Aorta (tissue), 5 donors: ENCODE measurements around the gene IGFBP3. TPM values are rescaled to one million over a fixed set of nuclear protein-coding genes. Genes with fewer than 3 reads are reported as not detected.
A peak's percentile ranks its signal among the peaks of the same experiment; 100 is the strongest.

Experiments used
- ATAC-seq: fragments of 200-7000 bp; cut with Tn5 transposase; one replicate; pipeline ENCODE4 v1.9.1; 2022; ENCODE audit warnings: moderate library complexity; ENCODE audit not compliant: low FRiP score
- DNase-seq, 2 donors: peaks; one replicate each; pipeline ENCODE4 v3.0.0-alpha.2; 2020
- H3K27ac ChIP-seq, 2 donors: one replicate each; pipeline ENCODE4 v1.5.1; 2013; ENCODE audit warnings: low read length in 2 of 2, mild to moderate bottlenecking in 2 of 2, moderate library complexity in 2 of 2, control low read depth in 1 of 2, inconsistent platforms in 1 of 2, low read depth in 1 of 2
- H3K27me3 ChIP-seq, 2 donors: one replicate each; pipeline ENCODE4 v1.6.1; 2013; ENCODE audit warnings: control low read depth in 1 of 2, low read length in 1 of 2, mild to moderate bottlenecking in 1 of 2, moderate library complexity in 1 of 2; ENCODE audit not compliant: insufficient read depth in 2 of 2, control insufficient read depth in 1 of 2
- H3K36me3 ChIP-seq, 2 donors: one replicate each; pipeline ENCODE4 v1.6.1; 2013; ENCODE audit warnings: control low read depth in 1 of 2, low read length in 1 of 2, mild to moderate bottlenecking in 1 of 2; ENCODE audit not compliant: insufficient read depth in 2 of 2, control insufficient read depth in 1 of 2
- H3K4me1 ChIP-seq, 2 donors: one replicate each; pipeline ENCODE4 v1.6.1; 2013; ENCODE audit warnings: low read length in 2 of 2, control low read depth in 1 of 2, mild to moderate bottlenecking in 1 of 2, moderate library complexity in 1 of 2; ENCODE audit not compliant: insufficient read depth in 2 of 2, control insufficient read depth in 1 of 2
- H3K4me3 ChIP-seq, 2 donors: one replicate each; pipeline ENCODE4 v1.5.1; 2013; ENCODE audit warnings: low read length in 2 of 2, control low read depth in 1 of 2, mild to moderate bottlenecking in 1 of 2
- H3K9me3 ChIP-seq: one replicate; pipeline ENCODE4 v1.6.1; 2013; ENCODE audit warnings: mild to moderate bottlenecking, low read length; ENCODE audit not compliant: control insufficient read depth
- WGBS, 2 donors: extraction: QIAGEN DNeasy Blood & Tissue Kit; methylation state at CpG; one replicate each; pipeline ENCODE4 v1.1.7; 2013; 5-methylcytosine and 5-hydroxymethylcytosine counted together
- intact Hi-C, 2 donors: fragments of 100-400 bp; cut with DNase I; formaldehyde crosslinking; loops; one replicate each; pipeline versions ENCODE4 v1.14.2 to v1.15.0; 2022
- polyA plus RNA-seq, 2 donors: library from polyadenylated mRNA; stranded (reverse); fragments of 200-250 nt; gene quantifications; one replicate each; pipeline ENCODE4 v1.2.3, GENCODE V29; 2013
- total RNA-seq, 2 donors: library from RNA; stranded (reverse); fragmentation: NEBNext Ultra II Directional; extraction: Animal tissue kit (Norgen Biotek cat#: 25700); gene quantifications; one replicate each; pipeline ENCODE4 v1.2.1, GENCODE V29; 2021
- donor health status: healthy with polysubstance abuse.
- donor health status: Bipolar disorder and iron deficiency.
- donor health status: DM: no; HTN: no; CAD: no.
- donor health status: DM: no; HTN: no; CAD: no.
- donor health status: DM: yes; HTN: yes; CAD: no.

The IGFBP3 gene
- total and polyA plus RNA-seq, 4 donors, result 143 to 255 (median 186) TPM

DNA sequence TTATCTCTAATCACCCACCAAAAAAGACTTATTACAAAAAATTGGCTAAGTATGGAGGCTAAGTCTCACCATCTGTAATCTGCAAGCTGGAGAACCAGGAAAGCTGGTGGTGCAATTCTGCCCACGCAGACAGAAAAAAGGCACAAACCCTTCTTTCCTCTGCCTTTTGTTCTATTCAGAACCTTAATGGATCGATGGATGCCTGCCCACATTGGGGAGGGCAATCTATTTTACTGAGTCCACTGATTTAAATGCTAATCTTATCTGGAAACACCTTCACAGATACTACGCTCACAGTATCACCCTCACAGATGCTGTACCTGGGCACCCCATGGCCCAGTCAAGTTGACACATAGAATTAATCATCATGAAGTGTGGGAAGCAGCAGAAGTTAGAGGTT is 10.2 kb downstream of the IGFBP3 start:
- intact Hi-C loops, result no loop called here
- ATAC-seq, result no peak
- H3K27me3 ChIP-seq, result no peaks in the 10 kb centered on the region
- H3K4me3 ChIP-seq, result no peak overlapping the region
- H3K9me3 ChIP-seq, result no peaks in the 10 kb centered on the region
- H3K27ac ChIP-seq, result no peak overlapping the region
- peaks cover 0 to 8% of the 10 kb centered on the region in 2 donors for H3K36me3 ChIP-seq
- no peak for DNase-seq
- H3K4me1 ChIP-seq, result no peaks in the 10 kb centered on the region
- WGBS, 2 donors, result 94% methylated on average over 3 of the region's 3 CpGs

GRCh38 chr7:45909561-45909960 is 11.5 kb downstream of the IGFBP3 start:
- Histone ChIP-seq H3K36me3 (peaks cover 0 to 4% of the 10 kb centered on the region in 2 donors), H3K4me1 (no peaks in the 10 kb centered on the region), H3K27me3 (no peaks in the 10 kb centered on the region), H3K9me3 (no peaks in the 10 kb centered on the region), H3K4me3 (no peak overlapping the region), H3K27ac (no peak overlapping the region)
- intact Hi-C loops, result no loop called here
- ATAC-seq (no peak), DNase-seq (no peak)

DNA sequence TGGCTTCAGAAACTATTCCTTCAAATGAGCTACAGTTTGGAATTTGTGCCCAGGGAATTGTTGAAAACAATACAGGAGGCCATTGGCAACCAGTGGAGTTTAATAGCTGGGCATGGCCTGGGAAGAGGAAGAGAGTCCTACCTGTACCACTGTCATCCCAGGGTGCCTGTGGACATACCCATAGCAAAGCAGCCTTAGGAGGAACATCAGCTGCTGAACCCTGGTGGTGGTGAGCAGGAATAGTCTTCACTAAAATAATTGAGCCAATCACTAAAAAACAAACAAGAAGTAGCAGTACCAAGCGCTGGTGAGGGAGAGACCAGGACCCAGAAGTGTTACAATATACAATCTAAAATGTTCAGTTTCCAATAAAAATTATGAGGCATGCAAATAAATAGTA is 18.3 kb downstream of the IGFBP3 start:
- no peak for ATAC-seq
- WGBS, 2 donors, result 90 to 93% methylated on average over 1 of the region's 1 CpG
- Histone ChIP-seq H3K27ac (no peak overlapping the region), H3K4me3 (no peak overlapping the region), H3K9me3 (no peaks in the 10 kb centered on the region), H3K36me3 (no peaks in the 10 kb centered on the region), H3K27me3 (no peaks in the 10 kb centered on the region), H3K4me1 (no peaks in the 10 kb centered on the region)
- intact Hi-C loops, result no loop called here
- DNase-seq, result no peak

- Histone ChIP-seq H3K9me3 (no peaks in the 10 kb centered on the region), H3K27ac (no peak overlapping the region), H3K4me1 (no peaks in the 10 kb centered on the region), H3K4me3 (no peak overlapping the region), H3K27me3 (no peaks in the 10 kb centered on the region), H3K36me3 (no peaks in the 10 kb centered on the region)
- DNase-seq, result no peak
- WGBS, 2 donors, result 82 to 94% methylated on average over 1 of the region's 1 CpG
- no peak for ATAC-seq
- intact Hi-C loops, result no loop called here
Measured at GRCh38 chr7:45901566-45901965, 19.5 kb downstream of the IGFBP3 start.

DNA sequence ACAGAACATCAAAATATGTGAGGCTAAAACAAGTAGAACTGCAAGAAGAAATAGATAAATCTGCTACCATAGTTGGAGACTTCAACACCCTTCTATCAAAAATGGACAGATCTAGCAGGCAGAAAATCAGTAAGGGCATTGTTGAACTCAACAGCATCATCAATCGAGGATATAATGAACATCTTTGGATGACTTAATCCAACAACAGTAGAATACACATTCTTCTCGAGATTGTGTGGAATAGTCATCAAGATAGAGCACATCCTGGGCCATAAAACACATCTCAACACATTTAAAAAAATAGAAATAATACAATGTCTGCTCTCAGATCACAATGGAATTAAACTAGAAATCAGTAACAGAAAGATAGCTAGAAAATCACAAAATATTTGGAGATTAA is 22.9 kb downstream of the IGFBP3 start:
- H3K9me3 ChIP-seq, result no peaks in the 10 kb centered on the region
- intact Hi-C loops, result no loop called here
- ATAC-seq, result no peak

GRCh38 chr7:45897042-45897690 is 23.9 kb downstream of the IGFBP3 start:
- DNase-seq (no peak), ATAC-seq (no peak)
- WGBS, 2 donors, result 97 to 100% methylated on average over 1 of the region's 1 CpG
- no peaks in the 10 kb centered on the region for H3K9me3 ChIP-seq
- H3K27me3 ChIP-seq, result no peaks in the 10 kb centered on the region
- H3K4me1 ChIP-seq, result no peaks in the 10 kb centered on the region
- no peak overlapping the region for H3K27ac ChIP-seq
- no peaks in the 10 kb centered on the region for H3K36me3 ChIP-seq
- H3K4me3 ChIP-seq, result no peak overlapping the region
- intact Hi-C loops, result loop anchor here in 1 of 2 donors (2.0 kb wide), 1 partner anchor 1362 kb away; no protein-coding TSS in a partner anchor

More for the DNA sequence above, 22.9 kb downstream of the IGFBP3 start:
- DNase-seq, result no peak
- Histone ChIP-seq H3K27me3 (no peaks in the 10 kb centered on the region), H3K4me1 (no peaks in the 10 kb centered on the region), H3K36me3 (no peaks in the 10 kb centered on the region), H3K27ac (no peak overlapping the region), H3K4me3 (no peak overlapping the region)
- WGBS, 2 donors, result 60 to 68% methylated on average over 2 of the region's 2 CpGs

DNA sequence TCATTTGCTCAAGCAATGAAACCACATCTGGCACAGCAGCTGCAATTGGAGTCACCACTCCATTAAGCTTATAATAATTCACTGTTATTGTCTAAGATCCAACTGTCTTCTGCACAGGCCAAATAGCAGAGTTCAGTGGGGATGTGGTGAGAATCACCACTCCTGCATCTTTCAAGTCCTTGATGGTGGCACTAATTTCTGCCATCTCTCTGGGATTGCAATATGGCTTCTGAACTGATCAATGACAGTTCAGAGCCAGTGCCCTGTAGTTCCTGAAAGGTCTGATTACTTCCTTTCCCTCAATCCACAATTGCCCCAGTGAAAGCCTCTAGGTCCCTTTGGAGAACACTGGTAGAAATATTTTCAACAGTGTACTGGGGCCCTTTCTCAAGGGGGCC is 26.4 kb downstream of the IGFBP3 start:
- no peak for DNase-seq
- Histone ChIP-seq H3K27ac (no peak overlapping the region), H3K9me3 (no peaks in the 10 kb centered on the region), H3K4me3 (no peak overlapping the region), H3K27me3 (no peaks in the 10 kb centered on the region), H3K36me3 (no peaks in the 10 kb centered on the region), H3K4me1 (no peaks in the 10 kb centered on the region)
- intact Hi-C loops, result no loop called here
- ATAC-seq, result no peak

- no peaks in the 10 kb centered on the region for H3K36me3 ChIP-seq
- H3K4me1 ChIP-seq, result no peaks in the 10 kb centered on the region
- H3K4me3 ChIP-seq, result no peak overlapping the region
- no peaks in the 10 kb centered on the region for H3K9me3 ChIP-seq
- H3K27ac ChIP-seq, result no peak overlapping the region
- intact Hi-C loops, result no loop called here
- WGBS, 2 donors, result 78 to 86% methylated on average over 4 of the region's 4 CpGs
- no peaks in the 10 kb centered on the region for H3K27me3 ChIP-seq
- ATAC-seq (no peak), DNase-seq (peak in 1 of 2 donors; percentile 36)
Measured at GRCh38 chr7:45893996-45894664, 26.9 kb downstream of the IGFBP3 start.

DNA sequence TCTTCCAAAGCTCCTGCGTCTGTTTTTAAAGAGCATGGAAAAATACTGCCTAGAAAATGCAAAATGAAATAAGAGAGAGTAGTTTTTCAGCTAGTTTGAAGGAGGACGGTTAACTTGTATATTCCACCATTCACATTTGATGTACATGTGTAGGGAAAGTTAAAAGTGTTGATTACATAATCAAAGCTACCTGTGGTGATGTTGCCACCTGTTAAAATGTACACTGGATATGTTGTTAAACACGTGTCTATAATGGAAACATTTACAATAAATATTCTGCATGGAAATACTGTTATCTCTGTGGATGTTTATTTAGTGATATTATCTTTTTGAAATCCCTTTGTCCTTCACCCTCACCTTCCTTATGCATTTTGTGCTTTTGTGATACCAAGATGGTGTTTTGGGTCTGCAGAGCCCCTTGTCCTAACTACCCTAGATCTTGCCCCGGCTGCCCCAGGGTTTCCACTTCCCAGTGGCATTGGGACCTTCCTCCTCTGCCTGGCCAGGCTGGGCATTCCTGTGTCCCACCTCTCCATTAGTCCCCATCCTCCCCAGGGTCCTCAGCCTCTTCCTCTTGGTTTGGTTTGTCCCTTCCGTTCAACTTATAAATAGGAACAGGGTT is 27.6 kb downstream of the IGFBP3 start:
- Histone ChIP-seq H3K27me3 (no peaks in the 10 kb centered on the region), H3K36me3 (no peaks in the 10 kb centered on the region), H3K4me1 (no peaks in the 10 kb centered on the region), H3K4me3 (no peak overlapping the region), H3K27ac (no peak overlapping the region), H3K9me3 (no peaks in the 10 kb centered on the region)
- intact Hi-C loops, result no loop called here
- no peak for DNase-seq
- 76 to 77% methylated on average over 5 of the region's 5 CpGs for WGBS, 2 donors
- no peak for ATAC-seq
